IMR-90 (cell line): ENCODE data around the gene PARP14.

Experiments used
- CEBPB ChIP-seq: IDR thresholded peaks from 2 replicates; pipeline ENCODE4 v1.6.1; 2012; ENCODE audit warnings: low read depth, low read length, improper control_type of control experiment
- MXI1 ChIP-seq: IDR thresholded peaks from 2 replicates; pipeline ENCODE4 v1.6.1; 2012; ENCODE audit warnings: low read depth, mild to moderate bottlenecking, low read length, moderate library complexity, borderline replicate concordance
- POLR2A ChIP-seq: IDR thresholded peaks from 2 replicates; pipeline ENCODE4 v1.6.1; 2012; ENCODE audit warnings: mild to moderate bottlenecking, low read depth, low read length
- RAD21 ChIP-seq: IDR thresholded peaks from 2 replicates; pipeline ENCODE4 v1.6.1; 2012; ENCODE audit warnings: low read length, improper control_type of control experiment
- RCOR1 ChIP-seq: IDR thresholded peaks from 2 replicates; pipeline ENCODE4 v1.6.1; 2012; ENCODE audit warnings: mild to moderate bottlenecking, low read length, improper control_type of control experiment; ENCODE audit not compliant: insufficient replicate concordance
- RFX5 ChIP-seq: IDR thresholded peaks from 2 replicates; pipeline ENCODE4 v1.8.0; 2012; ENCODE audit warnings: low read depth, mild to moderate bottlenecking, low read length, moderate library complexity
- SMC3 ChIP-seq: fragments of 150-350 bp; IDR thresholded peaks from 2 replicates; pipeline ENCODE4 v1.6.1; 2016; ENCODE audit warnings: low read depth, mild to moderate bottlenecking, antibody characterized with exemption, low read length, moderate library complexity
- TF ChIP-seq, protein P1 (sequence below): conservative IDR thresholded peaks from 2 replicates; pipeline ENCODE4 v1.5.1; 2012; ENCODE audit warnings: mild to moderate bottlenecking, low read depth, low read length, improper control_type of control experiment
- TF ChIP-seq, protein P2 (sequence below): fragments of 150-350 bp; IDR thresholded peaks from 2 replicates; pipeline ENCODE4 v1.6.1; 2016; ENCODE audit warnings: low read depth, mild to moderate bottlenecking, low read length, moderate library complexity, borderline replicate concordance
- TF ChIP-seq, protein P3 (sequence below): fragments of 150-350 bp; IDR thresholded peaks from 2 replicates; pipeline ENCODE4 v1.6.1; 2017; ENCODE audit warnings: mild to moderate bottlenecking, antibody characterized with exemption, low read length, low read depth

DNA sequence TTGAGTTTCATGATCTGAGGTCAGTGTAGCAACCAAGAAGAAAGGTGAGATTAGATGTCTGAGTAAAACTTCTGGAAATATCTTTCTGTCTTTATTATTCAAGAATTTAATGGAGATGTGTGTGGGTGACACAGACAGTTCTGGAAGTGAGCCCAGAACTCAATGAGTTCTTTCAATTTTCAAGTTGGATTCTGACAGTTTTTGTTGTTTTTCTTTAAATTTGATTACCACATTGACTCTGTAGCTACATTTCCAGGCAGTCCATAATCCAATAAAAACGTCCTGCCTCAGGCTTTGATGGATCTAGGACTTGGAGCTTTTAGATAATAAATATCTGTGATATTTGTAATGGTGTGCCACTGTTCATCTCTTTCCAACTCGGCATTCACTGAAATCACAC, 3.9 kb upstream of the PARP14 start:
- TF ChIP-seq, protein P1, sequence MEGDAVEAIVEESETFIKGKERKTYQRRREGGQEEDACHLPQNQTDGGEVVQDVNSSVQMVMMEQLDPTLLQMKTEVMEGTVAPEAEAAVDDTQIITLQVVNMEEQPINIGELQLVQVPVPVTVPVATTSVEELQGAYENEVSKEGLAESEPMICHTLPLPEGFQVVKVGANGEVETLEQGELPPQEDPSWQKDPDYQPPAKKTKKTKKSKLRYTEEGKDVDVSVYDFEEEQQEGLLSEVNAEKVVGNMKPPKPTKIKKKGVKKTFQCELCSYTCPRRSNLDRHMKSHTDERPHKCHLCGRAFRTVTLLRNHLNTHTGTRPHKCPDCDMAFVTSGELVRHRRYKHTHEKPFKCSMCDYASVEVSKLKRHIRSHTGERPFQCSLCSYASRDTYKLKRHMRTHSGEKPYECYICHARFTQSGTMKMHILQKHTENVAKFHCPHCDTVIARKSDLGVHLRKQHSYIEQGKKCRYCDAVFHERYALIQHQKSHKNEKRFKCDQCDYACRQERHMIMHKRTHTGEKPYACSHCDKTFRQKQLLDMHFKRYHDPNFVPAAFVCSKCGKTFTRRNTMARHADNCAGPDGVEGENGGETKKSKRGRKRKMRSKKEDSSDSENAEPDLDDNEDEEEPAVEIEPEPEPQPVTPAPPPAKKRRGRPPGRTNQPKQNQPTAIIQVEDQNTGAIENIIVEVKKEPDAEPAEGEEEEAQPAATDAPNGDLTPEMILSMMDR: no peak
- TF ChIP-seq MXI1 (no peak), POLR2A (no peak), CEBPB (no peak), RAD21 (no peak), SMC3 (no peak), RCOR1 (no peak), RFX5 (no peak)
- TF ChIP-seq, protein P2, sequence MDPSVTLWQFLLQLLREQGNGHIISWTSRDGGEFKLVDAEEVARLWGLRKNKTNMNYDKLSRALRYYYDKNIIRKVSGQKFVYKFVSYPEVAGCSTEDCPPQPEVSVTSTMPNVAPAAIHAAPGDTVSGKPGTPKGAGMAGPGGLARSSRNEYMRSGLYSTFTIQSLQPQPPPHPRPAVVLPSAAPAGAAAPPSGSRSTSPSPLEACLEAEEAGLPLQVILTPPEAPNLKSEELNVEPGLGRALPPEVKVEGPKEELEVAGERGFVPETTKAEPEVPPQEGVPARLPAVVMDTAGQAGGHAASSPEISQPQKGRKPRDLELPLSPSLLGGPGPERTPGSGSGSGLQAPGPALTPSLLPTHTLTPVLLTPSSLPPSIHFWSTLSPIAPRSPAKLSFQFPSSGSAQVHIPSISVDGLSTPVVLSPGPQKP: no peak
- TF ChIP-seq, protein P3, sequence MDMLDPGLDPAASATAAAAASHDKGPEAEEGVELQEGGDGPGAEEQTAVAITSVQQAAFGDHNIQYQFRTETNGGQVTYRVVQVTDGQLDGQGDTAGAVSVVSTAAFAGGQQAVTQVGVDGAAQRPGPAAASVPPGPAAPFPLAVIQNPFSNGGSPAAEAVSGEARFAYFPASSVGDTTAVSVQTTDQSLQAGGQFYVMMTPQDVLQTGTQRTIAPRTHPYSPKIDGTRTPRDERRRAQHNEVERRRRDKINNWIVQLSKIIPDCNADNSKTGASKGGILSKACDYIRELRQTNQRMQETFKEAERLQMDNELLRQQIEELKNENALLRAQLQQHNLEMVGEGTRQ: no peak
